Measurements from ENCODE around the gene AMBRA1.

AMBRA1 gene, protein sequence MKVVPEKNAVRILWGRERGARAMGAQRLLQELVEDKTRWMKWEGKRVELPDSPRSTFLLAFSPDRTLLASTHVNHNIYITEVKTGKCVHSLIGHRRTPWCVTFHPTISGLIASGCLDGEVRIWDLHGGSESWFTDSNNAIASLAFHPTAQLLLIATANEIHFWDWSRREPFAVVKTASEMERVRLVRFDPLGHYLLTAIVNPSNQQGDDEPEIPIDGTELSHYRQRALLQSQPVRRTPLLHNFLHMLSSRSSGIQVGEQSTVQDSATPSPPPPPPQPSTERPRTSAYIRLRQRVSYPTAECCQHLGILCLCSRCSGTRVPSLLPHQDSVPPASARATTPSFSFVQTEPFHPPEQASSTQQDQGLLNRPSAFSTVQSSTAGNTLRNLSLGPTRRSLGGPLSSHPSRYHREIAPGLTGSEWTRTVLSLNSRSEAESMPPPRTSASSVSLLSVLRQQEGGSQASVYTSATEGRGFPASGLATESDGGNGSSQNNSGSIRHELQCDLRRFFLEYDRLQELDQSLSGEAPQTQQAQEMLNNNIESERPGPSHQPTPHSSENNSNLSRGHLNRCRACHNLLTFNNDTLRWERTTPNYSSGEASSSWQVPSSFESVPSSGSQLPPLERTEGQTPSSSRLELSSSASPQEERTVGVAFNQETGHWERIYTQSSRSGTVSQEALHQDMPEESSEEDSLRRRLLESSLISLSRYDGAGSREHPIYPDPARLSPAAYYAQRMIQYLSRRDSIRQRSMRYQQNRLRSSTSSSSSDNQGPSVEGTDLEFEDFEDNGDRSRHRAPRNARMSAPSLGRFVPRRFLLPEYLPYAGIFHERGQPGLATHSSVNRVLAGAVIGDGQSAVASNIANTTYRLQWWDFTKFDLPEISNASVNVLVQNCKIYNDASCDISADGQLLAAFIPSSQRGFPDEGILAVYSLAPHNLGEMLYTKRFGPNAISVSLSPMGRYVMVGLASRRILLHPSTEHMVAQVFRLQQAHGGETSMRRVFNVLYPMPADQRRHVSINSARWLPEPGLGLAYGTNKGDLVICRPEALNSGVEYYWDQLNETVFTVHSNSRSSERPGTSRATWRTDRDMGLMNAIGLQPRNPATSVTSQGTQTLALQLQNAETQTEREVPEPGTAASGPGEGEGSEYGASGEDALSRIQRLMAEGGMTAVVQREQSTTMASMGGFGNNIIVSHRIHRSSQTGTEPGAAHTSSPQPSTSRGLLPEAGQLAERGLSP (N-terminal part only)

DNA sequence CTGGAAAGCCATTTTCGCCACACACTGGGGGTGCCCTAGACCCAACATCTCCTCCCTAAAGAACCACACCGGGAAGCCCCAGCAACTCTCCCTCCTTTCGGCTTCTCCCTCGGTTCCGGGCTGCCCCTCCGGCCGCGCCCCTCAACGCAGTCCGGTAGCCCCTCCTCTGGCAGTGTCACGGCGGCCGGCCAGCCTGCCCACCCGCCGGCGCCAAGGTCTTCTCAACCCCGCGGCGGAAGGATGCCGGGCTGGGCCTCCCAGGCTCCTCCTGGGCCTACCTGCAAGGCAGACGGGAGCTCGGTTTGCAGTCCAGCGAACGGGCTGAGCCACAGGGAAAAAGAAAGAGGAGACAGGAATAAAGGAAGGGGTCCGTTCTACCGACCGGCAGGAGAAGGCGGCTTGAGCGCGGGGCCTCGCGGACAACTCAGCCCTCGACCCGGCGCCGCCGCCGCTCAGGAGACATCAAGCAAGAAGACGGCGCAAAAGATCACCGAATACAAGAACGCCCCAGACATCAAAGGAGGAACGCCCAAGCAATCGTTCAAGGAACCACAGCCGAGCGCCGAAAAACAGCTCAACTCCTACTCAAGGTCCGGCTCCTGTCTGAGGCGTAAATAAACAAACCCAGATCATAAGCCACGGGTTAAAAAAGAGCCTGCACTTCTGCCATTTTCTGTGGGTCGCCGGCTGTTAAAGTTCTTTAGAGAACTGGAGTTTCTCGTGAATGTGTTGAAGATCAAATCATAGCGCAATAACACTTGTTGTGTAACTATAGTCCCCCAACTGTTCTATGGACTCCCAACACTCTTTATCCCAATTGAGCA, at the start of gene AMBRA1:
AMBRA1 (minus strand) TSS at position 474 of the 824 bp plus-strand sequence. CDS start 45,643 bp downstream, outside the sequence.
- peak; percentile 51 to 63 for DNase-seq (ENCODE audit: low read depth in 2 of 2, low spot score in 1 of 2)

DNA sequence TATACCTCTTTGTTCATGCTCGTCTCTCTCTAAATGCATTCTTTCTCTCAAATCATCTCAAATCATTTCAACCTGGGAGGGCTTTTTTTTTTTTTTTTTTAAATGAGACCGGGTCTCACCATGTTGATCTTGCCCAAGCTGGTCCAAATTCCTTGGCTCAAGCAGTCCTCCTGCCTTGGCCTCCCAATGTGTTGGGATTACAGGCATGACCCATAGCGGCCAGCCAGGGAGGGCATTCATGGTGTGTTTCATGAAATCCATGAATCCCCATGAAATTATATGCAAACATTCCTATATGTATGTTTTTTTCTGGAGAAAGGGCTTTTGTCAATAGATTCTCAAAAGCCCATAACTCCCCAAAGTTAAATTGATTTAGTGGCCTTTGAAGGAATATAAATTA, 49.7 kb upstream of the AMBRA1 start:
- no peak for DNase-seq (ENCODE audit: low read depth in 2 of 2, low spot score in 1 of 2)

DNA sequence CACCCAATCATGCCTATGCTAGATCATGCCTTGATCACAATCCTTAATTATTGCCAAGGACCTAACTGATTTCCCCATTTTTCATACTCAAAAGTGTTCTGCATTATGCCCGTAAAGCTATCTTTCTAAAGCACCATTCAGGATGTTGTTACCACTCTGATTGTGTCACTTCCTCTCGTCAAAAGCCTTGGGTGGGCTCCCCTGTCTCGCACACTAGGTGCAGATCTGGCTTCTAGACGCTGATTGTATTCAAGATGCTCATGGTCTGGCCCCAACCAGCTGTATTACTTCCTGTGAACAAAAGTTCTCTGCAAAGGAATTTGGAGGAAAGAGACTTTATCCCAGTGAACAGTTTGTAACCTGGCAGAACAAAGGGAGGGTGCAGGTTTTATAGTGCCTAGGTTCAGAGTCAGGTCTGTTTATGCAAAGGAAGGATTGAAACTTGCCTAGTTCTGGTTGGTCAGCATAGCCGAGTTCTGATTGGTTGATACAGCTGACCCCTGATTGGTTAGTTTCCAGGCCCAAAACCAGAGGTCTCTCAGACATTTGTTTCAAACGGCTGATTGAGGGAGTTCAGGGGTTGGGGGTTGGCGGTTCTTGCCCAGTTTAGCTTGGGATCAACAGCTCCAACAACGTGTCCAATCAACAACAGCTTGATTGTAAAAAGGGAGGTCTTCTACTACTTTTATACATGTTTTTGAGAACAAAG, 49.0 kb upstream of the AMBRA1 start:
- DNase-seq (ENCODE audit: low read depth in 2 of 2, low spot score in 1 of 2), result no peak

DNA sequence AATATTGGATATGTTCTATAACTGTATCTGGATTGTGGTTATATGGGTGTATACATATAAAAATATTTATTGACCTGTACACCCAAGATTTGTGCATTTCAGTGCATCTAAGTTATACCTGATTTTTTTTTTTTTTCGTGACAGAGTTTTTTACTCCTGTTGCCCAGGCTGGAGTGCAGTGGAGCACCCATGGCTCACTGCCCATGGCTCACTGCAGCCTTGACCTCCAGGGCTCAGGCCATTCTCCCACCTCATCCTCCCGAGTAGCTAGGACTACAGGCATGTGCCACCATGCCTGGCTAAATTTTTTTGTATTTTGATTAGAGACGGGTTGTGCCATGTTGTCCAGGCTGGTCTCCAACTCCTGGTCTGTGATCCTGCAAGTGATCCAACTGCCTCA, 47.8 kb upstream of the AMBRA1 start:
- DNase-seq (ENCODE audit: low read depth in 2 of 2, low spot score in 1 of 2), result no peak

DNA sequence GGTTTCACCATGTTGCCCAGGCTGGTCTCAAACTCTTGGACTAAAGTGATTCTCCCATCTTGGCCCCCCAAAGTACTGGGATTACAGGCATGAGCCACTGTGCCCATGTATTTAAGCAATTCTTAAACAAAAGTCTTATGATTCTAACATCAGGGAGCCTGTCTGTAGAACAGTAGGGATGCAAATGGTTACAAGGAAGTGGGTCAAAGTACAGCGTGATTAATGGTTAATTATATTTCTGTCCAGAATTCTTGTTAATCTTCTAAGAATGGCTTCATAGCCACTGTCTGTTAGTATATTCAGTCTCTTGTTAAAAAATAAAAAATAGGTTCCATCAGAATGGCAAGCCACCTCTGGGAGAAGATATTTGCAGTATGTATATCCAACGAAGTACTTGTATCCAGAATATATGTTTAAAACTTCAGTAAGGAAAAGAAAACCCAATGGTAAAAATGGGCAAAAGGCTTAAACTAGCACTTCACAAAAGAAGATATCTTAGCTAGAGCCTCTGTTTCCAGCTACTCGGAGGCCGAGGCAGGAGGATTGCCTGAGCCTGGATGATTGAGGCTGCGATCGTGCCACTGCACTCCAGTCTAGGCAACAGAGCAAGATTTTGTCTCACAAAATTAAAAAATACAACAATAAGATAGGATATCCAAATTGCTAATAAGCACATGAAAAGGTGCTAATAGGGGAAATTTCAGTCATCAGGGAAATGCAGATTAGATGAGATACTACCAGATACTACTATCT, 46.4 kb upstream of the AMBRA1 start:
- DNase-seq (ENCODE audit: low read depth in 2 of 2, low spot score in 1 of 2), result no peak

DNA sequence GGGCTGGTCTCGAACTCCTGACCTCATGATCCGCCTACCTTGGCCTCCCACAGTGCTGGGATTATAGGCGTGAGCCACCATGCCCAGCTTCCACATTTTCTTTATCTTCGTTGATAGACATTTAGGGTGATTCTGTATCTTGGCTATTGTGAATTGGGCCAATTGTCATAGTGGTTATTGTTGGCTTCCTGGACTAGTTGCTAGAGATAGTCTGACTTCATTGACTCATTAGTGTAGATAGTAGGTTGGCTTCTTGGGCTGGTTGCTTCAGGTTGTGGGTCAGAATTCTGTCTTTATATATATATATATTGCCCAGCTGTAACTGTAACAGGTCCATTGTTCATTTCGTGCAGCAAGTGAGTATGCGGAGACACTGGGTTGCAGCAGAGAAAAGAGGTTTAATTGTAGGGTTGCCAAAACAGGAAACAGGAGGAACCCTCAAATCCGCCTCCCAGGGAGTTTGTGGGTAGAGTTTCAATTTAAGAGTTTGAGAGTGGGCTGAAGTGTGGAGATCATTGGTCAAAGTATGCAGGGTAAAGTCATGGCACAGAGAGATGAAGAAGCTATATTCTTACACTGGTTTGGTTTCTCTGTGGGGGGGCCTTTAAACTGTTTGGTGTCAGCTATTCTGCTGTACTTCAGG, 45.5 kb upstream of the AMBRA1 start:
- DNase-seq (ENCODE audit: low read depth in 2 of 2, low spot score in 1 of 2), result no peak

DNA sequence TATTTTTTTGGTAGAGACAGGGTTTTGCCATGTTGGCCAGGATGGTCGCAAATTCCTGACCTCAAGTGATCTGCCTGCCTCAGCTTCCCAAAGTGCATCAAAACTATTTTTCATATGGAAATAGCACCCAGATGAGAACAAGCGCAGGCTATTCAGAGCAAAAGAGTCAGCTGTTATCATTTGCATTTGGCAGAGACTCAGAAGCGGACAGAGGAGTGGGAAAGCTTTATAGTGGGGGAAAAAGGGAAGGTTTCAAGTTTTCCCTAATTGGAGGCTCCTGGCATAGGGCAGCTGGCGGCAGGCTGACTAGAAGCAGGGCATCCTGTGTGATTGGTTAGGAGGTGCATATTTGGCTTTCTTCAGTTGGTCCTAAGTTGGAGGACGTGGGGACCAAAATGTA, 43.7 kb upstream of the AMBRA1 start:
- no peak for DNase-seq (ENCODE audit: low read depth in 2 of 2, low spot score in 1 of 2)

DNA sequence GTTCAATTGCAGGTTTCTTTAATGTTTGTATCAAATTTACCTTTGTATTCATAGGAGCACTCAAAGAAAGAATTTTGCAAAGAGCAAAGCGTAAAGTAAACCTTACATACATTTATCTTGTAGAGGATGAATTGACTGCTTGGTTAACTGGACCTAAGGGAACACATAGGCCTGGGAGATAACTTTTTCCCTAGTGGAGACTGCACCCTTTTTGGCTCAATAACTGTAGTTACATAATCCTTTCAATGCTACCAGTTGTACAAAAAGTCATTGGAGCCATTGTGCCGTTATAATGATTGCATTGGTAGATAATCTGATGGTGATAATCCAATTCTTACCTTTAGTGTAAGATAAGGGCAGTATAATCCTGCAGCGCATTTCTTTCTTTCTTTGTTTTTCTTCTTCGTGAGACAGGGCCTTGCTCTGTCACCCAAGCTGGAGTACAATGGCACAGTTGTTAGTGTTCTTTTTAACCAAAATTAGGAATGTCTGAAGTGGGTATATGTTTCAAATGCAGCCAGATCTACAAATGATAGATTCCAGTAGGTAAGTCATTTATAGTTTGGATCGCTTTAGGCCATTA, 41.8 kb upstream of the AMBRA1 start:
- no peak for DNase-seq (ENCODE audit: low read depth in 2 of 2, low spot score in 1 of 2)

DNA sequence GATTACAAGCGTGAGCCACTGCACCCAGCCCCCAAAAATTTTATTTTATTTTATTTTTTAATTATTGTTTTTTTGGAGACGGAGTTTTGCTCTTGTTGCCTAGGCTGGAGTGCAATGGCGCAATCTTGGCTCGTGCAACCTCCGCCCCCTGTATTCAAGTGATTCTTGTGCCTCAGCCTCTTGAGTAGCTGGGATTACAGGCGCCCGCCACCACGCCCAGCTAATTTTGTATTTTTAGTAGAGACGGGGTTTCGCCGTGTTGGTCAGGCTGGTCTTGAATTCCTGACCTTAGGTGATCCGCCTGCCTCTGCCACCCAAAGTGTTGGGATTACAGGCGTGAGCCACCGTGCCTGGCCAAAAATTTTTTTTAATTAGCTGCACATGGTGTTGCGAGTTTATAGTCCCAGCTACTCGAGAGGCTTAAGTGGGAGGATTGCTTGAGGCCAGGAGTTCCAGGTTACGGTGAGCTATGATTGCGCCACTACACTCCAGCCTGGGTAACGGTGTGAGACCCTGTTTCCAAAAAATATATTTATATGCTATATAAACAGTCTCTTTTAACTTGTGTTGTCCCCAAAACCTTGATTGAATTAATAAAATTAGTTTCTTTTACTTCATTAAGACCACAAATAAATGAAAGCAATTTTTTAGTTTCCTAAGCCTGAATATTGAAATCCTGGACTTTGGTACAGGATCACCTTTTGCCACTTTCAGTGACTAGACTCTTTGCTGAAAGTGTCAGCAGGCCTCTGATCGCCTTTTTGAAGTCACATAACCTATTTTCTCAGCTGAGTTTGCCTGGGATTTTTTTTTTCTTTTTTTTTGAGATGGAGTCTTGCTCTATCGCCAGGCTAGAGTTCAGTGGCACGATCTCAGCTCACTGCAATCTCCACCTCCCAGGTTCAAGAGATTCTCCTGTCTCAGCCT, 39.7 kb upstream of the AMBRA1 start:
- DNase-seq (ENCODE audit: low read depth in 2 of 2, low spot score in 1 of 2), result no peak

DNA sequence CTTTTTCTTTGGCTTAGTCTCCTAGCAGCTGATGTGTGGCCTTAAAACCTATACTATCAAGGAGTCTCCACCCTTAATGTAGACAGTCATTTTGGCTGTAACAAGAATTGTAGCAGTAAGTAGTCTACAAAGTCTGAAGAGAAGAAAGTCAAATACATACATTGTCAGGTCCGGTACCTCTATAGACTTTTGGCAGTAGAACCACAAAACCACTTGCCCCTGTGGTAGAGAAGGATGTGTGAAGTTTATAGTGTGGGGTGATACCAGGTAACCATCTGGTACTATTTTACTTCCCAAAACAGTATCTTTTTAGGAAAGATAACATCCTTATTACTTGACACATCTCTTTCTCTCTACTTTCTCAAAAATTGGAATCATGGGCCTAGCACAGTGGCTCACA, 38.7 kb upstream of the AMBRA1 start:
- DNase-seq (ENCODE audit: low read depth in 2 of 2, low spot score in 1 of 2), result no peak

DNA sequence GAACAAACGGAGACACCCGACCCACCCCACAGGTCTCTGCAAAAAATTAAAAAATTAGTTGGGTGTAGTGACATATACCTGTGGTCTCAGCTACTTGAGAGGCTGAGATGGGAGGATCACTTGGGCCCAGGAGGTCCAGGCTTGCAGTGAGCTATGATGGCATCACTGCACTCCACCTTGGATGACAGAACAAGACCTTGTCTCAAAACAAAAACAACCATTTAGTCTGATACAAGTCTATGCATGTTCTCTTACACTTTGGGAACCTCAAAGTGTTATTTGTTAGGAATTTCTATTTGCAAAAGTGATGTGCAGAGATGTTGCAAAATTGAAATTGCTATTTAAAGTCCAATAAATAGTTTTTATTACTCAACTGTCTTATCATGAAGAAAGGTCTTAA, 37.9 kb upstream of the AMBRA1 start:
- DNase-seq (ENCODE audit: low read depth in 2 of 2, low spot score in 1 of 2), result no peak

DNA sequence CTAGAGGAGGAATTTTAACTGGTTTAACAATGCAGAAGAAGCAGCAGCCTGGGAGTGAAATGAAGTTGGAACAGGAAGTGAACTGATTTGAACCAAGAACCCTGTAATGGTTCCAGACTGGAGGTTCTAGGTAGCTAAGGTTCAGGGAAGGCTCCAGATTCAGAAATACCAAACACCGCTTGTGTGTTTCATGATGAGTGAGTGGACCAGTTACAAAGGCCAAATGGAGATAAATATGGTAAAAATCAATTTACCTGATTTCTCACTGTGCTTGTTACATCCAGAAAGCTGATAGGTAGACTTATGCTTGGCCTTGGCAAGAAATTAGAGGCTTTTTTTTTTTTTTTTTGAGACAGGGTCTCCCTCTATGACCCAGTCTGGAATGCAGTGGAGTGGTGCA, 36.4 kb upstream of the AMBRA1 start:
- DNase-seq (ENCODE audit: low read depth in 2 of 2, low spot score in 1 of 2), result no peak

DNA sequence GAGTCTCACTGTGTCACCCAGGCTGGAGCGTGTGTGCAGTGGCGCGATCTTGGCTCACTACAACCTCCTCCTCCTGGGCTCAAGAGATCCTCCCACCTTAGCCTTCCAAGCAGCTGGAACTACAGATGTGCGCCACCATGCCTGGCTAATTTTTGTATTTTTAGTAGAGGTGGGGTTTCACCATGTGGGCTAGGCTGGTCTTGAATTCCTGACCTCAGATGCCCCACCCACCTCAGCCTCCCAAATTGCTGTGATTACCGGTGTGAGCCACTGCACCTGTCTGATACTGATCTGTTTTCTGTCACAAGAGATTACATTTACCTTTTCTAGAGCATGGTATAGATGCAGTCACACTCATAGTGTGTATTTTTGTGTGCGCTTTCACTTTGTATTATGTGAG, 35.1 kb upstream of the AMBRA1 start:
- no peak for DNase-seq (ENCODE audit: low read depth in 2 of 2, low spot score in 1 of 2)

DNA sequence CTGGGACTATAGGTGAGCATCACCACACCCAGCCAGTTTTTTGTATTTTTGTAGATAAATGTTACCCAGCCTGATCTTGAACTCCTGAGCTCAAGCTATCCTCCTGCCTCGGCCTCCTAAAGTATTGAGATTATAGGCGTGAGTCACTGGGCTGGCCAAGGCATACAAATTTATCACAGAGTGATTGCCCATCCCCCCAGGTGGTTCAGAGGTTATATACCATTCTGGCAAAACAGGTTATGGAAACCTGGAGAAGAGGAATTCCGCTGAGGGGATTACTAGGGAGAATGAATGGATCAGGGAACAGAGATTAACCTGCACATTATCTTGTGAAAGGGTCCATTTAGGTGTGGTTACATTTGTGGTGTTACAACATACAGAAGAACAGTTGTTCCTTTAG, 31.6 kb upstream of the AMBRA1 start:
- no peak for DNase-seq (ENCODE audit: low read depth in 2 of 2, low spot score in 1 of 2)

DNA sequence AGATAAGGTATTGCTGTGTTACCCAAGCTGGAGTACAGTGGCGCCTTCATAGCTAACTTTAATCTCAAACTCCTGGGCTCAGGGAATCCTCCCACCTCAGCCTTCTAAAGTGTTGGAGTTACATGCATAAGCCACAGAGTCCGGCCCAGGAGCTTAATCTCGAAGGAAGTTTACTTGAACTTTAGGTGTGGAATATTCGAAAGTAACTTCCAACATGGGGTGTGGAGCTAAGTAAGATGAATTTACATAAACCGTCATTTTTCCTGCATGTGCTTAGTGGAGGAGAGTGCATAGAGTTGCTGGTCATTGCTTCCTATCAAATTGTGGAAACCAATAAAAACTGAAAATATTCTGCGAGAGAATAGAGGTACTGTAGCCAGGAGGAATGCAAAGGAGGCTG, 25.0 kb upstream of the AMBRA1 start:
- no peak for DNase-seq (ENCODE audit: low read depth in 2 of 2, low spot score in 1 of 2)

DNA sequence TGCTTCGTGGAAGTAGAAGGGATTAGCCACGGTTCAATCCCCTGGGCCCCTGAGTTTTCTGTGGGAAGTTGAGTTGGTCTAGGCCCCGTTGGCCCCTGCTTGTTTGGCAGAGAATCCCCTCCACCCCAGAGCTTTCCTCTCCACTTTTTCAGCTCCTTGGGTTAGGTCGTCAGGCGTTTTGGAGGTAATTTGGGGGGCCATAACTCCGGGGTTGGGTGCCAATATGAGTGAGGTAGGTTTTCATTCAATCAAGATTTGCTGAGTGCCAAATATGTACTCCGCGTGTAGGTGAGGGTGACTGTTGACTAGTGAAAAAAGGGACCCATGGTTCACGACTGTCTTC, 24.1 kb upstream of the AMBRA1 start:
- no peak for DNase-seq (ENCODE audit: low read depth in 2 of 2, low spot score in 1 of 2)

DNA sequence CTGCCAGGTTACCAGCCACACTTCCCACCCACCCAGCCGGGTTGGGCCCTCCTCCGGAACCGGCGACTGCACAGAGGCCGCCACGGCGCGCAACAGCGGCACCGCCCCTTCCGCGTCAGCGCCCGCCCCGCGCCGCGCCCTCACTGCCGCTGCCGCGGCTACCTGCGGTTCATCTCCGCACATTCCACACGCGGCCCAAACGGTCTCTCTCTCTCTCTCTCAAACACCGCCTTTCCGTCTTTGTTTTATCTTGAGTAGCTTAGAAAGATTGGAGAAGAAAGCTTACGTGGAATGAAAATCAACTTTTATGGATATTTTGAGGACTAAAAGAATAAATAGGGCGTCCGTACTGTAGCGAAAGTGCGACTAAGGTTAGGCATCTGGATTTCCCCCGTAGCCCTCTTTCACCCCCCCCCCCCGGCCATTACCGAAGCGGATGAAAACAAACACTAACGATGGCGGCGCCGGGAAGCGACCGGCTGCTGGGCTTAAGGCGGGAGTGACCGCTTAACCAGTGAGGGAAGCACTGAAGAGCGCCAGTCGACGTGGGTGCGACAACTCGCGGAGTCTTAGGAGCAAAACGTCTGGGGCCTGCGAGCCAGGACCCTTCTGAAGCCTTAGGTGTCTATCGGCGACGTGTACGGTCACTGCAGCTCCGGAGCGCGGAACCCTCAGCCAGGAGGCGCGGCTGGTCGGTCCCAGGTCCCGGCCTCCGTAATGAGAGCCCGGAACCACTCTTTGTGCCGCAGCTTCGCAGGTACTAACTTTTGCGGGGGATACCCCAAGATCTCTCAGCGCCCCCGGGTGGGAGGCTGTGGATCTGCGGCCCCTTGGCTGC, 23.5 kb upstream of the AMBRA1 start, which contains the start of the genes ATG13 and HARBI1:
ATG13 (plus strand) TSS at position 420 of the 838 bp plus-strand sequence. CDS start 26,739 bp downstream, outside the sequence.
HARBI1 (minus strand) TSS at position 94 of the 838 bp plus-strand sequence. CDS start 990 bp downstream, outside the sequence.
- peak; percentile 71 to 86 for DNase-seq (ENCODE audit: low read depth in 2 of 2, low spot score in 1 of 2)

All from stimulated activated CD8-positive, alpha-beta memory T cell treated with anti-CD3 and anti-CD28 coated beads, Interleukin-4, amount 100 ng/mL, for 1 hour (primary cell).